PC-3 (cell line): Measurements from ENCODE around the gene ADGRV1. TPM values are rescaled to one million over a fixed set of nuclear protein-coding genes. Genes with fewer than 3 reads are reported as not detected.
A peak's percentile ranks its signal among the peaks of the same experiment; 100 is the strongest.

Experiments
- ATAC-seq: fragments of 200-7000 bp; cut with Tn5 transposase; 2 replicates; pipeline ENCODE4 v1.9.1; 2020; ENCODE audit warnings: mild to moderate bottlenecking, moderate library complexity
- BruUV-seq: library from RNA; stranded (reverse); fragments of 400-500 nt; replicated peaks from 2 replicates; lab custom pipeline; 2021; lab: Mats Ljungman, UMichigan
- CTCF ChIA-PET: fragments of 300-600 bp; sonication (Branson Sonifier 250); formaldehyde crosslinking; loops from one replicate; lab custom pipeline; 2022; ENCODE audit warnings: antibody characterized with exemption; lab: Charles Lee
- POLR2A ChIA-PET: fragments of 300-600 bp; sonication (Branson Sonifier 250); formaldehyde crosslinking; loops from one replicate; lab custom pipeline; 2022; ENCODE audit warnings: antibody characterized with exemption; ENCODE audit not compliant: unreplicated experiment; lab: Charles Lee
- DNase-seq: peaks from one replicate; pipeline ENCODE4 v3.0.0-alpha.2; 2015
- H2AFZ ChIP-seq: fragments of 300-600 bp; sonication (generic); 2 replicates; pipeline ENCODE4 v1.6.0; 2016; ENCODE audit warnings: antibody characterized with exemption, low read length
- H3F3A ChIP-seq: fragments of 300-600 bp; sonication (generic); one replicate; pipeline ENCODE4 v1.6.0; 2017; ENCODE audit warnings: antibody characterized with exemption, low read length, control low read depth, mild to moderate bottlenecking; ENCODE audit not compliant: unreplicated experiment
- H3K27ac ChIP-seq: fragments of 300-600 bp; sonication (generic); 2 replicates; pipeline ENCODE4 v1.5.1; 2016; ENCODE audit warnings: mild to moderate bottlenecking, low read length
- H3K27me3 ChIP-seq: fragments of 300-600 bp; sonication (generic); 2 replicates; pipeline ENCODE4 v1.6.1; 2016; ENCODE audit warnings: low read length, mixed read lengths
- H3K36me3 ChIP-seq: fragments of 300-600 bp; sonication (generic); 2 replicates; pipeline ENCODE4 v1.6.1; 2016; ENCODE audit warnings: low read depth, mixed run types, low read length, mixed read lengths
- H3K4me1 ChIP-seq: fragments of 300-600 bp; sonication (generic); 2 replicates; pipeline ENCODE4 v1.5.1; 2016; ENCODE audit warnings: low read length; ENCODE audit not compliant: insufficient read depth
- H3K4me2 ChIP-seq: fragments of 300-600 bp; sonication (generic); 2 replicates; pipeline ENCODE4 v1.6.0; 2016; ENCODE audit warnings: low read length
- H3K4me3 ChIP-seq: fragments of 300-600 bp; sonication (generic); 2 replicates; pipeline ENCODE4 v1.5.1; 2016; ENCODE audit warnings: mild to moderate bottlenecking, low read length, mixed read lengths
- H3K79me2 ChIP-seq: fragments of 300-600 bp; sonication (generic); 2 replicates; pipeline ENCODE4 v1.6.1; 2017; ENCODE audit warnings: low read length, mixed read lengths
- H3K9ac ChIP-seq: fragments of 300-600 bp; sonication (generic); 2 replicates; pipeline ENCODE4 v1.6.0; 2016; ENCODE audit warnings: mild to moderate bottlenecking, low read length
- H3K9me2 ChIP-seq: fragments of 300-600 bp; sonication (generic); replicated peaks from 2 replicates; pipeline ENCODE4 v1.6.1; 2016; ENCODE audit warnings: mixed run types, low read length, mixed read lengths
- H3K9me3 ChIP-seq: fragments of 300-600 bp; sonication (generic); 2 replicates; pipeline ENCODE4 v1.6.1; 2016; ENCODE audit warnings: low read length, mixed read lengths
- H4K20me1 ChIP-seq: fragments of 300-600 bp; sonication (generic); 2 replicates; pipeline ENCODE4 v1.6.1; 2016; ENCODE audit warnings: low read length, mixed read lengths
- EZH2 ChIP-seq: fragments of 300-600 bp; sonication (generic); IDR thresholded peaks from one replicate; pipeline ENCODE4 v1.6.1; 2017; ENCODE audit warnings: antibody characterized with exemption, mild to moderate bottlenecking, low read length; ENCODE audit not compliant: unreplicated experiment
- EZH2phosphoT487 ChIP-seq: fragments of 300-600 bp; sonication (generic); IDR thresholded peaks from 2 replicates; pipeline ENCODE4 v1.6.1; 2018; ENCODE audit warnings: mild to moderate bottlenecking, antibody characterized with exemption, low read length, borderline replicate concordance
- intact Hi-C: fragments of 100-400 bp; cut with micrococcal nuclease; formaldehyde crosslinking; loops from 2 replicates; pipeline ENCODE4 v1.9.0; 2023
- total RNA-seq: library from RNA; depleted of rRNA; stranded (reverse); fragments of >200 nt; gene quantifications from 2 replicates; pipeline ENCODE4 v1.2.3, GENCODE V29; 2014
- TF ChIP-seq, protein P1 (sequence below): fragments of 300-600 bp; sonication (generic); conservative IDR thresholded peaks from 2 replicates; pipeline ENCODE4 v1.5.1; 2017; ENCODE audit warnings: antibody characterized with exemption, low read depth, mild to moderate bottlenecking, low read length

ADGRV1 gene
- total RNA-seq, 1 experiment from 2014 or later, result 22.7 TPM

DNA sequence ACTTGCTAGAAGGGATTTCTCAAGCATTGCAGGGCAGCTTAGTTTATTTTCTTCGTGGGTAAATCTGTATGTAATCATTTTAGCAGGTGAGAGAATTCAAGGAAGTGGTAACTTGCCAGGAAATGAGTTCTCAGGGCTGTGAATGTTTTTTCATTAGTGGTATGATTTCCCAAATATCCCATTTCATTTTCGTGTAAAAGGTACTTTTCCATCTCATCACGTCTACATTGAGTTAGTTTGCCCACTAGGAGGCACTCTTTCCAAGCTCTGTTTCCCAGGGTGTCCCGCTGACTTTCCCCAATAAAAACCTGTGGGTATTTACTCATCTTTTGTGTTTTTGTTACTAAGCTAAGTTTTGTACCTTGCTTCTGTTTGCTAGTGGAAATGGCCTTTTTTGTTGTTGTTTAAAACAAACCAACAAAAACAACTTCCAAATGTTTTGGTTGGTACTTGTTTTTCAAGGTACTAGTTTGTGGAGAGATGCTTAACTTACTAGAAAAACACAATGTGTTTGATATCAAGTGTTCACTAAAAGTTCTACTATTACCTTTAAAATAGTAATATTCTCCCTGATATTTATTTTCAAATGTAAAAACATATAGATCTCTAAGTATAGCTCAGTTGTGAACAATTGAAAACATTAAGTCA lies 373.6 kb downstream of the ADGRV1 start:
- no TSS peak for BruUV-seq
- peak overlapping the region; percentile 62 for H3K4me2 ChIP-seq
- H3K9me3 ChIP-seq, result no peaks in the 10 kb centered on the region
- no peaks in the 10 kb centered on the region for H3K79me2 ChIP-seq
- DNase-seq (peak; percentile 93), ATAC-seq (peak; percentile 80)
- no peaks in the 10 kb centered on the region for H3F3A ChIP-seq
- no peaks in the 10 kb centered on the region for H3K9me2 ChIP-seq
- H3K27me3 ChIP-seq, result no peaks in the 10 kb centered on the region
- intact Hi-C loops, result loop anchor here (1.0 to 5.0 kb wide), 7 partner anchors 66 to 487 kb away; no protein-coding TSS in a partner anchor
- no peak for TF ChIP-seq EZH2phosphoT487
- TF ChIP-seq, protein P1, sequence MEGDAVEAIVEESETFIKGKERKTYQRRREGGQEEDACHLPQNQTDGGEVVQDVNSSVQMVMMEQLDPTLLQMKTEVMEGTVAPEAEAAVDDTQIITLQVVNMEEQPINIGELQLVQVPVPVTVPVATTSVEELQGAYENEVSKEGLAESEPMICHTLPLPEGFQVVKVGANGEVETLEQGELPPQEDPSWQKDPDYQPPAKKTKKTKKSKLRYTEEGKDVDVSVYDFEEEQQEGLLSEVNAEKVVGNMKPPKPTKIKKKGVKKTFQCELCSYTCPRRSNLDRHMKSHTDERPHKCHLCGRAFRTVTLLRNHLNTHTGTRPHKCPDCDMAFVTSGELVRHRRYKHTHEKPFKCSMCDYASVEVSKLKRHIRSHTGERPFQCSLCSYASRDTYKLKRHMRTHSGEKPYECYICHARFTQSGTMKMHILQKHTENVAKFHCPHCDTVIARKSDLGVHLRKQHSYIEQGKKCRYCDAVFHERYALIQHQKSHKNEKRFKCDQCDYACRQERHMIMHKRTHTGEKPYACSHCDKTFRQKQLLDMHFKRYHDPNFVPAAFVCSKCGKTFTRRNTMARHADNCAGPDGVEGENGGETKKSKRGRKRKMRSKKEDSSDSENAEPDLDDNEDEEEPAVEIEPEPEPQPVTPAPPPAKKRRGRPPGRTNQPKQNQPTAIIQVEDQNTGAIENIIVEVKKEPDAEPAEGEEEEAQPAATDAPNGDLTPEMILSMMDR, result peak; percentile 94
- no peaks in the 10 kb centered on the region for H4K20me1 ChIP-seq
- CTCF ChIA-PET, result interaction anchor here (0.5 to 1.4 kb wide), 13 partner anchors 15 to 455 kb away, joined by 3 to 11 read pairs (median 4); no protein-coding TSS in a partner anchor
- H2AFZ ChIP-seq, result no peak overlapping the region
- H3K9ac ChIP-seq, result no peak overlapping the region
- no peaks in the 10 kb centered on the region for H3K36me3 ChIP-seq
- H3K4me3 ChIP-seq, result no peak overlapping the region
- peaks cover 24% of the 10 kb centered on the region for H3K4me1 ChIP-seq
- peak overlapping the region; percentile 20 for H3K27ac ChIP-seq
- POLR2A ChIA-PET, result interaction anchor here (0.5 to 1.3 kb wide), 4 partner anchors 127 to 452 kb away, joined by 3 to 17 read pairs (median 4); no protein-coding TSS in a partner anchor

DNA sequence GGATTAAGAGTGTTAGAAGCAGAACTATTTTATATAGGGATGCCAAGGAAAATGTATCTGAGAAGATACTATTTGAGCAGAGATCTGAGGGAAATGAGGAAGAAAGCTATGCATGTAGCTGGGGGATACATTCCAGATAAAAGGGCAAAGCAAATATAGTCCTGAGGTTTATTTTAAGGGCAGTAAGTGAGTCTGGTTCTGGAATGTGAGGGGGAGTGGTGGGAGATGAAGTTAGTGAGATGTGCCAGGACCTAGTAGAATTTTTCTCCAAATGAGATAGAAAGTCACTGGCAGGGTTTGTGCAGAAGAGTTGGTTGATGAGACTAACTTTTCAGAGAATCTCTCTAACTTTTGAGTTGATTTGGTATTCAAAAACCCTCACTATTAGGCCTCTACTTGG lies 374.7 kb downstream of the ADGRV1 start:
- Histone ChIP-seq H3K27me3 (no peaks in the 10 kb centered on the region), H3K27ac (no peak overlapping the region), H3F3A (no peaks in the 10 kb centered on the region), H3K79me2 (no peaks in the 10 kb centered on the region), H3K4me3 (no peak overlapping the region), H3K4me1 (peaks cover 24% of the 10 kb centered on the region), H3K9me2 (no peaks in the 10 kb centered on the region), H3K36me3 (no peaks in the 10 kb centered on the region), H2AFZ (no peak overlapping the region), H3K4me2 (no peak overlapping the region), H3K9ac (no peak overlapping the region), H4K20me1 (no peaks in the 10 kb centered on the region), H3K9me3 (no peaks in the 10 kb centered on the region)
- ATAC-seq, result no peak
- ChIA-PET POLR2A (no interaction called here), CTCF (no interaction called here)
- intact Hi-C loops, result loop anchor here (2.0 to 5.0 kb wide), 4 partner anchors 99 to 486 kb away; no protein-coding TSS in a partner anchor
- no peak for TF ChIP-seq EZH2
- BruUV-seq, result no TSS peak
- DNase-seq, result no peak

DNA sequence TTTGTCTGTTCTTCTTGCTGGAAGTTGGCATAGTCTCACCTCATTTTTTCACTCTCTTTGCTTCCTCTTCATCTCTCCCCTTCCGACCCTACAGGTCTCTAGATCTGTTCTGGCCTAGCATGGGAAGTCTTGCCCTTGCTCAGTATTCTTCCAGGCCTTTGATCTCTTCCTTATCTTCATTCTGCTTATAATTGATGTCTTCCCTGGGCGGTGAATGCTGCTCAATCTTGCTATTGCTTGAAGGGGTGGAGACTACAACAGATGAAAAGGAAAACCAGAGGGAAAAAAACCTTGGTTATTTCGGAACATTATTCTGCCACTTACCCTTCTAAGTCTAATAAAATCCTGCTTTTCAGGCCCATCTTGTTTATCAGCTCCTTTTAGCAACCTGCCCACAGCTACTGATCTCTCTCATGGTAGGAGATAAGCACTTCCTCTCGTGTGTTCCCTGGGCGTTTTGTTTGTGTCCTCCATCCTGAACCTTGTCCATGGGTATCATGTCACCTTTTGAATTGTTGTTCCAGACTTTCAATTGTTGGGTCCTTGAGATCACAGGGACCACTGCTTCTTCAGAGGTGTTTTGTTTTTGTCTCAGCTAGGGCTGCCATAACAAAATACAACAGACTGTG lies 375.6 kb downstream of the ADGRV1 start:
- CTCF ChIA-PET, result no interaction called here
- Histone ChIP-seq H3K79me2 (no peaks in the 10 kb centered on the region), H3K36me3 (no peaks in the 10 kb centered on the region), H3K27ac (no peak overlapping the region), H3K9ac (no peak overlapping the region), H2AFZ (no peak overlapping the region), H3K9me3 (no peaks in the 10 kb centered on the region), H3F3A (no peaks in the 10 kb centered on the region), H4K20me1 (no peaks in the 10 kb centered on the region), H3K4me3 (no peak overlapping the region), H3K9me2 (no peaks in the 10 kb centered on the region), H3K4me1 (peaks cover 24% of the 10 kb centered on the region), H3K4me2 (no peak overlapping the region), H3K27me3 (no peaks in the 10 kb centered on the region)
- intact Hi-C loops, result loop anchor here (5.0 kb wide), 2 partner anchors 98 to 293 kb away; no protein-coding TSS in a partner anchor
- POLR2A ChIA-PET, result no interaction called here
- BruUV-seq, result no TSS peak
- TF ChIP-seq, protein P1, result no peak
- no peak for TF ChIP-seq EZH2
- DNase-seq (no peak), ATAC-seq (no peak)
